Keratinocyte (primary cell): Measurements from ENCODE around the gene ST3GAL5. TPM values are rescaled to one million over a fixed set of nuclear protein-coding genes. Genes with fewer than 3 reads are reported as not detected.
A peak's percentile ranks its signal among the peaks of the same experiment; 100 is the strongest.
"Not testable (repeated sequence)": the region's sequence is repeated elsewhere in the genome, so short reads cannot be mapped to it uniquely, and the experiment has no call there.

ENCODE experiments used
- DNase-seq: peaks from one replicate; pipeline ENCODE4 v3.0.0-alpha.2; 2011; ENCODE audit warnings: low read depth, missing footprints, low spot score
- FAIRE-seq: peaks from 2 replicates; lab custom pipeline; 2011; peaks lifted over from hg19 to GRCh38; lab: Jason Lieb, UNC
- H2AFZ ChIP-seq: 2 replicates; pipeline ENCODE4 v1.6.0; 2012; ENCODE audit warnings: low read length, control low read depth, inconsistent platforms; ENCODE audit not compliant: control insufficient read depth
- H3K27ac ChIP-seq: 2 replicates; pipeline ENCODE4 v1.5.1; 2011; ENCODE audit warnings: low read length; ENCODE audit not compliant: control insufficient read depth, insufficient read depth
- H3K27me3 ChIP-seq: 3 replicates; pipeline ENCODE4 v1.6.0; 2011; ENCODE audit warnings: low read length; ENCODE audit not compliant: control insufficient read depth, insufficient read depth; ENCODE audit errors: extremely low read depth
- H3K36me3 ChIP-seq, 2 experiments: 2 replicates in 1 of 2; 3 replicates in 1 of 2; pipeline ENCODE4 v1.5.1; 2011; ENCODE audit warnings: low read length in 2 of 2, mild to moderate bottlenecking in 1 of 2; ENCODE audit not compliant: control insufficient read depth in 2 of 2, insufficient read depth in 2 of 2; ENCODE audit errors: extremely low read depth in 1 of 2
- H3K4me1 ChIP-seq: 3 replicates; pipeline ENCODE4 v1.5.1; 2011; ENCODE audit warnings: low read length; ENCODE audit not compliant: control insufficient read depth, insufficient read depth; ENCODE audit errors: extremely low read depth
- H3K4me2 ChIP-seq: 3 replicates; pipeline ENCODE4 v1.6.0; 2011; ENCODE audit warnings: low read depth, low read length; ENCODE audit not compliant: control insufficient read depth, insufficient read depth; ENCODE audit errors: extremely low read depth
- H3K4me3 ChIP-seq, 3 experiments: fragments of 200-600 bp in 1 of 3; sonication (generic) in 1 of 3; 2 replicates in 2 of 3; 3 replicates in 1 of 3; pipeline ENCODE4 v1.5.1; 2011 to 2016; ENCODE audit warnings: low read length in 3 of 3, mild to moderate bottlenecking in 3 of 3, control low read depth in 2 of 3, inconsistent platforms in 1 of 3, low read depth in 1 of 3, mixed read lengths in 1 of 3, mixed run types in 1 of 3, moderate library complexity in 1 of 3; ENCODE audit not compliant: control insufficient read depth in 2 of 3, insufficient read depth in 2 of 3; ENCODE audit errors: extremely low read depth in 1 of 3
- H3K79me2 ChIP-seq: 2 replicates; pipeline ENCODE4 v1.6.0; 2012; ENCODE audit warnings: low read length; ENCODE audit not compliant: control insufficient read depth, insufficient read depth
- H3K9ac ChIP-seq: 3 replicates; pipeline ENCODE4 v1.6.0; 2011; ENCODE audit warnings: low read length; ENCODE audit not compliant: control insufficient read depth, insufficient read depth; ENCODE audit errors: extremely low read depth
- H3K9me1 ChIP-seq: 3 replicates; pipeline ENCODE4 v1.6.0; 2011; ENCODE audit warnings: low read length; ENCODE audit not compliant: control insufficient read depth, insufficient read depth; ENCODE audit errors: extremely low read depth
- H3K9me3 ChIP-seq: 2 replicates; pipeline ENCODE4 v1.5.1; 2012; ENCODE audit warnings: low read depth, low read length; ENCODE audit not compliant: control insufficient read depth
- H4K20me1 ChIP-seq: 3 replicates; pipeline ENCODE4 v1.6.0; 2011; ENCODE audit warnings: low read length; ENCODE audit not compliant: control insufficient read depth, insufficient read depth; ENCODE audit errors: extremely low read depth
- CTCF ChIP-seq, 3 experiments: IDR thresholded peaks in 1 of 3; conservative IDR thresholded peaks in 1 of 3; optimal IDR thresholded peaks in 1 of 3; 2 replicates in 2 of 3; 3 replicates in 1 of 3; pipeline versions ENCODE3 to v1.5.1; 2011; ENCODE audit warnings: low read length in 3 of 3, mild to moderate bottlenecking in 3 of 3, moderate library complexity in 2 of 3, control low read depth in 1 of 3, inconsistent platforms in 1 of 3; ENCODE audit not compliant: insufficient read depth in 2 of 3; ENCODE audit errors: extremely low read depth in 1 of 3
- EZH2 ChIP-seq: IDR thresholded peaks from one replicate; pipeline ENCODE4 v1.6.1; 2012; ENCODE audit warnings: inconsistent platforms, mild to moderate bottlenecking, low read length, moderate library complexity
- dilution Hi-C: fragments of 300-500 bp; cut with MboI; formaldehyde crosslinking; loops from one replicate; pipeline ENCODE4 v1.7.0; 2020; ENCODE audit warnings: low sequenced_read_pairs; ENCODE audit not compliant: extremely low pct_ligation_motif_present
- polyA plus RNA-seq, 5 experiments: library from polyadenylated mRNA; depleted of rRNA in 3 of 5; stranded (reverse) in 3 of 5; stranded (forward) in 1 of 5; unstranded in 1 of 5; fragments of >200 nt; gene quantifications; 1 replicate in 1 of 5; 2 replicates in 3 of 5; 3 replicates in 1 of 5; pipeline versions ENCODE4 v1.2.1 to v1.2.3, GENCODE V29; 2011 to 2012; ENCODE audit warnings: missing spikeins in 2 of 5, low read depth in 1 of 5, low replicate concordance in 1 of 5

ST3GAL5 gene
- polyA plus RNA-seq, 1 donor (not counting 4 experiments of a cell fraction or from before 2014, with no cell fraction given) = 43.5 TPM

- peaks cover 7% of the 10 kb centered on the region for H3K4me1 ChIP-seq
- TF ChIP-seq EZH2 = no peak
- no peak for TF ChIP-seq CTCF (optimal IDR thresholded peaks at IDR 0.05 in 1 of 3, IDR thresholded peaks at IDR 0.05 in 1 of 3, conservative IDR thresholded peaks at IDR 0.05 in 1 of 3; ENCODE audit: extremely low read depth in 1 of 3, insufficient read depth in 2 of 3, low read length in 3 of 3)
- no peak overlapping the region for H3K9ac ChIP-seq
- dilution Hi-C loops = no loop called here
- H3K27ac ChIP-seq = no peak overlapping the region
- no peaks in the 10 kb centered on the region for H3K36me3 ChIP-seq
- no peaks in the 10 kb centered on the region for H3K9me3 ChIP-seq
- FAIRE-seq (no peak), DNase-seq (no peak)
- H3K9me1 ChIP-seq = no peaks in the 10 kb centered on the region
- no peaks in the 10 kb centered on the region for H3K79me2 ChIP-seq
- no peaks in the 10 kb centered on the region for H3K27me3 ChIP-seq
- no peak overlapping the region for H2AFZ ChIP-seq
- H3K4me2 ChIP-seq = no peak overlapping the region
- no peak overlapping the region for H3K4me3 ChIP-seq
- H4K20me1 ChIP-seq = no peaks in the 10 kb centered on the region
Observed at GRCh38 chr2:85831735-85832134, 57.1 kb downstream of the ST3GAL5 start.

GRCh38 chr2:85830645-85831044 is 58.1 kb downstream of the ST3GAL5 start:
- no peak for DNase-seq
- H3K9me1 ChIP-seq = no peaks in the 10 kb centered on the region
- dilution Hi-C loops = no loop called here

GRCh38 chr2:85829394-85829793 is 59.4 kb downstream of the ST3GAL5 start:
- H3K9ac ChIP-seq, H3K4me2 ChIP-seq, H3K4me3 ChIP-seq, H3K4me1 ChIP-seq, H3K27ac ChIP-seq, dilution Hi-C loops, H3K27me3 ChIP-seq, H3K79me2 ChIP-seq, H3K9me3 ChIP-seq, H2AFZ ChIP-seq, DNase-seq, H3K9me1 ChIP-seq, H3K36me3 ChIP-seq, FAIRE-seq, H4K20me1 ChIP-seq: not testable (repeated sequence)

More at GRCh38 chr2:85830645-85831044, 58.1 kb downstream of the ST3GAL5 start:
- FAIRE-seq = no peak
- Histone ChIP-seq H3K27ac (no peak overlapping the region), H3K4me3 (no peak overlapping the region), H3K36me3 (no peaks in the 10 kb centered on the region), H3K9ac (no peak overlapping the region), H4K20me1 (no peaks in the 10 kb centered on the region), H3K9me3 (no peaks in the 10 kb centered on the region), H3K4me1 (peaks cover 7% of the 10 kb centered on the region), H3K79me2 (no peaks in the 10 kb centered on the region), H2AFZ (no peak overlapping the region), H3K27me3 (no peaks in the 10 kb centered on the region), H3K4me2 (no peak overlapping the region)
- TF ChIP-seq EZH2 (no peak), CTCF (optimal IDR thresholded peaks at IDR 0.05 in 1 of 3, IDR thresholded peaks at IDR 0.05 in 1 of 3, conservative IDR thresholded peaks at IDR 0.05 in 1 of 3; ENCODE audit: extremely low read depth in 1 of 3, insufficient read depth in 2 of 3, low read length in 3 of 3) (peak in 1 of 3 experiments; percentile 63)
